Measurements from ENCODE around the gene MRPL53.

GRCh38 chr2:74472945-74473258 is 422 bp upstream of the MRPL53 start:
- TF ChIP-seq CTCF (IDR thresholded peaks at IDR 0.05) = no peak
- no peak for TF ChIP-seq POLR2A (IDR thresholded peaks at IDR 0.05)
